Body of pancreas (tissue), 4 donors: ENCODE measurements around the gene SLC36A1. TPM values are rescaled to one million over a fixed set of nuclear protein-coding genes. Genes with fewer than 3 reads are reported as not detected.
"Not testable (repeated sequence)": the region's sequence is repeated elsewhere in the genome, so short reads cannot be mapped to it uniquely, and the experiment has no call there.

ENCODE experiments used
- ATAC-seq: fragments of 150-250 bp; one replicate; pipeline ENCODE4 v1.9.1; 2016
- DNase-seq, 4 donors: peaks; one replicate each; pipeline ENCODE4 v3.0.0-alpha.2; 2019
- H3K27ac ChIP-seq, 4 donors: fragments of 200-600 bp; sonication (generic); 1 replicate in 3 of 4; 2 replicates in 1 of 4; pipeline versions ENCODE4 v1.5.1 to v1.6.1; 2016 to 2019; ENCODE audit warnings: mild to moderate bottlenecking in 1 of 4, mixed read lengths in 1 of 4, moderate library complexity in 1 of 4
- H3K27me3 ChIP-seq, 2 donors: fragments of 200-600 bp; sonication (generic); one replicate each; pipeline ENCODE4 v1.6.0; 2016; ENCODE audit warnings: mild to moderate bottlenecking in 1 of 2
- H3K36me3 ChIP-seq, 2 donors: fragments of 200-600 bp; sonication (generic); replicated peaks in 1 of 2; 2 replicates each; pipeline ENCODE4 v1.5.1; 2016; ENCODE audit warnings: low read depth in 2 of 2; ENCODE audit not compliant: insufficient read depth in 1 of 2
- H3K4me1 ChIP-seq: fragments of 200-600 bp; sonication (generic); one replicate; pipeline ENCODE4 v1.6.0; 2016
- H3K4me3 ChIP-seq, 2 donors: fragments of 200-600 bp; sonication (generic); 1 replicate in 1 of 2; 2 replicates in 1 of 2; pipeline ENCODE4 v1.5.1; 2016 to 2019
- H3K9me3 ChIP-seq, 3 donors: fragments of 200-600 bp; sonication (generic); 1 replicate in 2 of 3; 2 replicates in 1 of 3; pipeline ENCODE4 v1.5.1; 2016
- POLR2A ChIP-seq, 3 donors: fragments of 450-650 bp; IDR thresholded peaks; one replicate each; pipeline ENCODE4 v1.6.1; 2016; ENCODE audit warnings: antibody characterized with exemption in 3 of 3, mild to moderate bottlenecking in 2 of 3
- WGBS, 2 donors: methylation state at CpG; one replicate each; pipeline ENCODE4 v1.1.5; 2017; 5-methylcytosine and 5-hydroxymethylcytosine counted together
- intact Hi-C: fragments of 100-400 bp; cut with DNase I; formaldehyde crosslinking; loops from one replicate; pipeline ENCODE4 v1.15.1; 2023
- total RNA-seq, 2 donors: library from RNA; depleted of rRNA; stranded (reverse); fragments of >200 nt; gene quantifications; one replicate each; pipeline ENCODE4 v1.1.0, GENCODE V29; 2016
- TF ChIP-seq, protein P1 (sequence below), 7 experiments: fragments of 450-650 bp in 4 of 7; fragments of 200-600 bp in 3 of 7; sonication (generic) in 3 of 7; IDR thresholded peaks; one replicate each; pipeline ENCODE4 v1.5.1; 2016 to 2019; ENCODE audit warnings: antibody characterized with exemption in 7 of 7

SLC36A1 gene
- total RNA-seq, 2 donors from 2014 or later = 6.5 to 12.5 TPM

DNA sequence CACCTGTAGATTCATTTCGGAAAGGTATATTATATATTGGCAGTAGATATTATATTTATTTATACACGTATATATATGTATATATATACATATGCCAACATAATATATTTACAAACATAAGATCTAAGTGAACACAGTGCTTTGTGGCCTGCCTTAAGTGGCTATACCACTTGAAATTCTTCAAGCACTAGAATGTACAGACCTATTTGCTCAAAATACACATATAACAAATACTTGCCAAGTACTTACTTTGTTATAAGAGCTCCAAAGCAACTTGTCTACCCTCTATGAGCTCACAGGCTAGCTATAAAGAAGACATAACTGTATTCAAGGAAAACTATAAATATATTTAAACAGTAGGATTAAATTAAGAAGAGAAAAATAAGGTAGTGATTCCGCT lies 33.6 kb upstream of the SLC36A1 start:
- H3K4me1 ChIP-seq = no peaks in the 10 kb centered on the region
- H3K27ac ChIP-seq = no peak overlapping the region
- H3K9me3 ChIP-seq = peaks cover 0 to 10% (median 0%) of the 10 kb centered on the region in 3 donors
- DNase-seq = no peak
- no peak for ATAC-seq
- WGBS, 2 donors = 67 to 70% methylated on average over 3 of the region's 3 CpGs
- no peaks in the 10 kb centered on the region for H3K27me3 ChIP-seq
- intact Hi-C loops = no loop called here
- no peaks in the 10 kb centered on the region for H3K36me3 ChIP-seq
- no peak overlapping the region for H3K4me3 ChIP-seq
- no peak for TF ChIP-seq POLR2A (IDR thresholded peaks at IDR 0.05)
- TF ChIP-seq, protein P1, sequence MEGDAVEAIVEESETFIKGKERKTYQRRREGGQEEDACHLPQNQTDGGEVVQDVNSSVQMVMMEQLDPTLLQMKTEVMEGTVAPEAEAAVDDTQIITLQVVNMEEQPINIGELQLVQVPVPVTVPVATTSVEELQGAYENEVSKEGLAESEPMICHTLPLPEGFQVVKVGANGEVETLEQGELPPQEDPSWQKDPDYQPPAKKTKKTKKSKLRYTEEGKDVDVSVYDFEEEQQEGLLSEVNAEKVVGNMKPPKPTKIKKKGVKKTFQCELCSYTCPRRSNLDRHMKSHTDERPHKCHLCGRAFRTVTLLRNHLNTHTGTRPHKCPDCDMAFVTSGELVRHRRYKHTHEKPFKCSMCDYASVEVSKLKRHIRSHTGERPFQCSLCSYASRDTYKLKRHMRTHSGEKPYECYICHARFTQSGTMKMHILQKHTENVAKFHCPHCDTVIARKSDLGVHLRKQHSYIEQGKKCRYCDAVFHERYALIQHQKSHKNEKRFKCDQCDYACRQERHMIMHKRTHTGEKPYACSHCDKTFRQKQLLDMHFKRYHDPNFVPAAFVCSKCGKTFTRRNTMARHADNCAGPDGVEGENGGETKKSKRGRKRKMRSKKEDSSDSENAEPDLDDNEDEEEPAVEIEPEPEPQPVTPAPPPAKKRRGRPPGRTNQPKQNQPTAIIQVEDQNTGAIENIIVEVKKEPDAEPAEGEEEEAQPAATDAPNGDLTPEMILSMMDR (IDR thresholded peaks at IDR 0.05) = no peak

DNA sequence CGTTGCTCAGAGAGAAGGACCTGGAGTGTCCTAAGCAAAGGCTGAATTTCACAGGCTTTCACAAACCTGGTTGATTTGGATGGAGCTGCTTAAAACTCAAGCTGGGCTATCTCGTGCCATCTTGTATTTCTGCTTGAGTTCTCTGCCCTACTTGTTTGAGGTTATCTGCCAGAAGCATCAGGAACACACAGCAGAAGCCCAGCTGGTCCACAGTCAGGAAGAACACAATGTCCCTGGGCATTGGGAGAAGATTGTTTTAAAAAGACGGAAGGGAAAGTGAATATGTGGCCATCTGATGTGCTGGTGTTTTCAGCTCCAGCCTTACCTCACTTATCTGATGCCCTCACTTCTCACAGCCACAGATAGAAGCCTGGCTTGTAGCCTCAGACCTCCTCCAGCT lies 32.9 kb upstream of the SLC36A1 start:
- intact Hi-C loops = no loop called here
- 47 to 50% methylated on average over 3 of the region's 3 CpGs for WGBS, 2 donors
- Histone ChIP-seq H3K27me3 (no peaks in the 10 kb centered on the region), H3K4me3 (no peak overlapping the region), H3K36me3 (no peaks in the 10 kb centered on the region), H3K4me1 (no peaks in the 10 kb centered on the region), H3K27ac (no peak overlapping the region), H3K9me3 (peaks cover 0 to 10% (median 0%) of the 10 kb centered on the region in 3 donors)
- ATAC-seq (no peak), DNase-seq (no peak)
- TF ChIP-seq POLR2A (IDR thresholded peaks at IDR 0.05) = no peak
- TF ChIP-seq, protein P1 (IDR thresholded peaks at IDR 0.05) = no peak

DNA sequence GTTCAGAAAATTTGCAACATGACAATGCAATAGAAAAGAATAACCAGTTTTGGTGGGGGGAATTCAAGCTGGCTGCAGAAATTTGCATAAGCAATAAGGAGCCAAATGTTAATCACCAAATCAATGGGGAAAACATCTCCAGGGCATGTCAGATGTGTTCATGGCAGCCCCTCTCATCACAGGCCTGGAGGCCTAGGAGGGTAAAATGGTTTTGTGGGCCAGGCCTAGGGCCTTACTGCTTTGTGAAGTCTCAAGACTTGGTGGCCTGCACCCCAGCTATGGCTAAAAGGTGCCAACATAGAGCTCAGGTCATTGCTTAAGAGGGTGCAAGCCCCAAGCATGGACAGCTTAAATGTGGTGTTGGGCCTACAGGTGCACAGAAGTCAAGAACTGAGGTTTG lies 29.7 kb upstream of the SLC36A1 start:
- ATAC-seq = no peak
- no peak for DNase-seq

DNA sequence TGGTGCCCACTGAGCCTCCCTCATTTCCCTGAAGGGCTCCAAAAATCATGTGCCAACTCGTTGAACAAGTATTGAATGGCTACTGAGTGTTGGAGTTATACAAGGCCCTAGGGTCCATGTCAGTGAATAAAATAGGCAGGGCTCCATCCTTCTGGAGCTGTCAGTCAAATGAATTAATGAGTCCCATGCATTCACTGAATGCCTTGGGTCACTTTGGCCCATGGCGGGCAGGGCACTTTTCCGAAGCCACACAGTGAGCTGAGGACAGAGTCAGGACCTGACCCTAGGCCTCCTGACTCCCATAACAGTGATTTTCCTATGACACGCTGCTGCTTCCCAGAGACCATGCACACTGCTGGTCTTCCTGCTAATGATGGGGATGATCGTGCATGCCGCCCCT lies 27.3 kb upstream of the SLC36A1 start:
- Histone ChIP-seq H3K4me3 (no peak overlapping the region), H3K4me1 (no peaks in the 10 kb centered on the region), H3K9me3 (peaks cover 0 to 10% (median 0%) of the 10 kb centered on the region in 3 donors), H3K36me3 (no peaks in the 10 kb centered on the region), H3K27ac (no peak overlapping the region), H3K27me3 (no peaks in the 10 kb centered on the region)
- TF ChIP-seq POLR2A (IDR thresholded peaks at IDR 0.05) = no peak
- TF ChIP-seq, protein P1 (IDR thresholded peaks at IDR 0.05) = no peak
- DNase-seq = no peak
- intact Hi-C loops = no loop called here
- 73 to 83% methylated on average over 6 of the region's 6 CpGs for WGBS, 2 donors
- no peak for ATAC-seq

More for the DNA sequence above, 29.7 kb upstream of the SLC36A1 start:
- intact Hi-C loops = no loop called here
- H3K9me3 ChIP-seq = peaks cover 0 to 10% (median 0%) of the 10 kb centered on the region in 3 donors
- H3K4me1 ChIP-seq = no peaks in the 10 kb centered on the region
- no peaks in the 10 kb centered on the region for H3K27me3 ChIP-seq
- TF ChIP-seq, protein P1 (IDR thresholded peaks at IDR 0.05) = no peak
- TF ChIP-seq POLR2A (IDR thresholded peaks at IDR 0.05) = no peak
- H3K4me3 ChIP-seq = no peak overlapping the region
- no peak overlapping the region for H3K27ac ChIP-seq
- H3K36me3 ChIP-seq = no peaks in the 10 kb centered on the region

DNA sequence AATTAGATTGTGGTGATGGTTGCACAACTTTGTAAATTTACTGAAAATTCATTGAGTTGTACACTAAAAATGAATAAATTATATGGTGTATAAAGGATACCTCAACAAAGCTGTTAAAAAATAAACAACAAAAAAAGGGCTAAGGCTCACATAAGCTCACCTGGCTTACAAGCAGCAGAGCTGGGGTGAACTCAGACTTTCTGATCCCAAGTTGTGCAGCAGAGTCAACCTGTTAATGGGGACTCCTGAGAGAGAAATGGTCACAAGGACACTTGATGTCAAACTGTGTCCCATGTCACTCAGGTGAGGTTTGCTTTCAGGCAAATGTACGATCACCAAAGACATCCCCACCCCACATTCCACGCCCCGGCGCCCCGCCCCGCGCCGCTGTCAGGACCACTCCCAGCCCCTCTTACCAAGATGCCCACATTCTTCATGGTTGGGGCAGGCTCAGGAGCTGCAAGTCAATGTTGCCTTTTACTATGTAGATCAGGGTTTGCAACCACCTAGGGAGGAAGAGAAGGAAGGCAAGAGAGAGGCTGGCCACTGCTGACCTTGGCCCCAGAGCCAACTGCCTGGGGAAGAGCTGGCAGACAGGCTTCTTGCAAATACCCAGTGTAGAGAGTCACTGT lies 22.4 kb upstream of the SLC36A1 start:
- no peaks in the 10 kb centered on the region for H3K27me3 ChIP-seq
- no peaks in the 10 kb centered on the region for H3K9me3 ChIP-seq
- TF ChIP-seq POLR2A (IDR thresholded peaks at IDR 0.05) = no peak
- TF ChIP-seq, protein P1 (IDR thresholded peaks at IDR 0.05) = no peak
- H3K36me3 ChIP-seq = no peaks in the 10 kb centered on the region
- no peaks in the 10 kb centered on the region for H3K4me1 ChIP-seq
- DNase-seq (no peak), ATAC-seq (no peak)
- 26 to 30% methylated on average over 8 of the region's 8 CpGs for WGBS, 2 donors
- intact Hi-C loops = no loop called here
- H3K4me3 ChIP-seq = no peak overlapping the region
- no peak overlapping the region for H3K27ac ChIP-seq

DNA sequence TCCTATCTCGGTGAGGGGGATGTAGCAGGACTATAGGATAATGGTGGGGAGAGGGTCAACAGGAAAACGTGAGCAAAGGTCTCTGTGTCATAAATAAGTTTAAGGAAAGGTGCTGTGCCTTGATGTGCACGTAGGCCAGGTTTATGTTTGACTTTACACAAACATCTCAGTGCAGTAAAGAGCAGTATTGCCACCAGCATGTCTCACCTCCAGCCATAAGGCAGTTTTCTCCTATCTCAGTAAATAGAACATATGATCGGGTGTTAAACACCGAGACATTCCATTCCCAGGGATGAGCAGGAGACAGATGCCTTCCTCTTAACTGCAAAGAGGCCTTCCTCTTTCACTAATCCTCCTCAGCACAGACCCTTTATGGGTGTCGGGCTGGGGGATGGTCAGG lies 21.1 kb upstream of the SLC36A1 start:
- 29 to 34% methylated on average over 5 to 6 of the region's 6 CpGs for WGBS, 2 donors

More for the DNA sequence above, 21.1 kb upstream of the SLC36A1 start:
- ATAC-seq, H3K36me3 ChIP-seq, H3K27me3 ChIP-seq, DNase-seq, H3K4me3 ChIP-seq, H3K4me1 ChIP-seq, H3K27ac ChIP-seq, intact Hi-C loops, H3K9me3 ChIP-seq: not testable (repeated sequence)
